DOHH2 (cell line): ENCODE data around the gene CLCA4.

Source experiments
- H3F3A ChIP-seq: fragments of 200-600 bp; sonication (generic), shearing (Covaris generic); 2 replicates; pipeline ENCODE4 v1.6.0; 2016; ENCODE audit warnings: antibody characterized with exemption, mild to moderate bottlenecking; ENCODE audit not compliant: control insufficient read depth, insufficient read depth
- H3K27ac ChIP-seq: fragments of 200-600 bp; sonication (generic); 2 replicates; pipeline ENCODE4 v1.5.1; 2014; ENCODE audit warnings: low read depth, mild to moderate bottlenecking, low read length, moderate library complexity
- H3K27me3 ChIP-seq: fragments of 200-600 bp; sonication (generic); 2 replicates; pipeline ENCODE4 v1.6.1; 2014; ENCODE audit warnings: mild to moderate bottlenecking, low read length, mixed read lengths; ENCODE audit not compliant: control insufficient read depth
- H3K36me3 ChIP-seq: fragments of 200-600 bp; sonication (generic); 2 replicates; pipeline ENCODE4 v1.6.1; 2014; ENCODE audit warnings: mild to moderate bottlenecking, low read length, moderate library complexity, mixed read lengths; ENCODE audit not compliant: control insufficient read depth
- H3K4me1 ChIP-seq: fragments of 200-600 bp; sonication (generic); 2 replicates; pipeline ENCODE4 v1.6.1; 2014; ENCODE audit warnings: mild to moderate bottlenecking, low read length, mixed read lengths; ENCODE audit not compliant: control insufficient read depth
- H3K4me2 ChIP-seq: fragments of 200-600 bp; sonication (generic); 2 replicates; pipeline ENCODE4 v1.6.0; 2014; ENCODE audit warnings: mild to moderate bottlenecking, low read length, moderate library complexity
- H3K4me3 ChIP-seq: fragments of 200-600 bp; sonication (generic); 2 replicates; pipeline ENCODE4 v1.5.1; 2014; ENCODE audit warnings: mild to moderate bottlenecking, low read length, mixed read lengths
- H3K79me2 ChIP-seq: fragments of 200-600 bp; sonication (generic); 2 replicates; pipeline ENCODE4 v1.6.1; 2014; ENCODE audit warnings: mild to moderate bottlenecking, low read length, mixed read lengths; ENCODE audit not compliant: control insufficient read depth
- H3K9me2 ChIP-seq: fragments of 200-600 bp; sonication (generic); replicated peaks from 2 replicates; pipeline ENCODE4 v1.6.1; 2014; ENCODE audit warnings: mild to moderate bottlenecking, low read length, mixed read lengths; ENCODE audit not compliant: control insufficient read depth
- H3K9me3 ChIP-seq: fragments of 200-600 bp; sonication (generic); 2 replicates; pipeline ENCODE4 v1.6.1; 2014; ENCODE audit warnings: antibody characterized with exemption, low read length, mixed read lengths; ENCODE audit not compliant: control insufficient read depth, insufficient read depth
- H4K20me1 ChIP-seq: fragments of 200-600 bp; sonication (generic); 2 replicates; pipeline ENCODE4 v1.6.0; 2014; ENCODE audit warnings: low read depth, mild to moderate bottlenecking, antibody characterized with exemption, low read length, moderate library complexity; ENCODE audit not compliant: control insufficient read depth, insufficient read depth
- CTCF ChIP-seq: fragments of 200-600 bp; sonication (generic); IDR thresholded peaks from one replicate; pipeline ENCODE4 v1.5.1; 2014; ENCODE audit warnings: antibody characterized with exemption, mild to moderate bottlenecking, low read depth, low read length; ENCODE audit not compliant: poor library complexity, severe bottlenecking
- EZH2phosphoT487 ChIP-seq: fragments of 200-600 bp; sonication (generic); IDR thresholded peaks from 2 replicates; pipeline ENCODE4 v1.6.1; 2017; ENCODE audit warnings: borderline replicate concordance, mild to moderate bottlenecking, antibody characterized with exemption, low read length, moderate library complexity, mixed read lengths

CLCA4 gene

GRCh38 chr1:86521522-86521891 lies 25.4 kb upstream of the CLCA4 start:
- Histone ChIP-seq H3K36me3 (no peaks in the 10 kb centered on the region), H3K9me2 (no peaks in the 10 kb centered on the region), H3K4me2 (no peak overlapping the region), H4K20me1 (no peaks in the 10 kb centered on the region), H3K4me3 (no peak overlapping the region), H3K27me3 (no peaks in the 10 kb centered on the region), H3K27ac (no peak overlapping the region), H3F3A (no peaks in the 10 kb centered on the region), H3K4me1 (no peaks in the 10 kb centered on the region), H3K79me2 (no peaks in the 10 kb centered on the region), H3K9me3 (peaks cover 4% of the 10 kb centered on the region; the same call in 1 of the 2 replicates)
- TF ChIP-seq EZH2phosphoT487 = no peak
- no peak for TF ChIP-seq CTCF

DNA sequence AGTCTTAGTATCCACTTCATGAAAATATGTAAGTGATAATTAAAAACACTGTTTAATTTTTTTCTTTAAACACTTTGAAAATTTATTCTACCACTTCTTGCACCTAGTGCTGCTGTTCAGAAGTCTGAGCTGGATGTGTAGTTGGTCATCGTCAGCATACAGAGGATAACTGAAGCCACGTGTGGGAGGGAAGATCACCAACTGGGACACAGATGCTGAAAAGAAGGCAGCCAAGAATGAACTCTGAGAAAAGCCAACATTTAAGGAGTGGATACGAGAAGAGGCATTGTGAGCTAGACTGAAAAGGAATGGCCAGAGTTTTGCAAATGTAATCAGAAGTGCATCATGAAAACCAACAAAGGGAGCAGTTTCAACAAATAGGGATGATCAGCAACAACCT lies 24.6 kb upstream of the CLCA4 start:
- no peaks in the 10 kb centered on the region for H3K4me1 ChIP-seq
- H3K9me2 ChIP-seq = no peaks in the 10 kb centered on the region
- H3K27me3 ChIP-seq = no peaks in the 10 kb centered on the region
- H3K27ac ChIP-seq = no peak overlapping the region
- TF ChIP-seq CTCF (no peak), EZH2phosphoT487 (no peak)
- H3K4me2 ChIP-seq = no peak overlapping the region
- H3K36me3 ChIP-seq = no peaks in the 10 kb centered on the region
- no peaks in the 10 kb centered on the region for H3F3A ChIP-seq
- no peaks in the 10 kb centered on the region for H4K20me1 ChIP-seq
- H3K4me3 ChIP-seq = no peak overlapping the region
- no peaks in the 10 kb centered on the region for H3K79me2 ChIP-seq
- peaks cover 4% of the 10 kb centered on the region; the same call in 1 of the 2 replicates for H3K9me3 ChIP-seq

- Histone ChIP-seq H3K36me3 (no peaks in the 10 kb centered on the region), H3K27me3 (no peaks in the 10 kb centered on the region), H3F3A (no peaks in the 10 kb centered on the region), H3K9me3 (peaks cover 4% of the 10 kb centered on the region; the same call in 1 of the 2 replicates), H3K79me2 (no peaks in the 10 kb centered on the region), H3K27ac (no peak overlapping the region), H3K4me3 (no peak overlapping the region), H3K4me1 (no peaks in the 10 kb centered on the region), H3K4me2 (no peak overlapping the region), H4K20me1 (no peaks in the 10 kb centered on the region), H3K9me2 (no peaks in the 10 kb centered on the region)
- no peak for TF ChIP-seq CTCF
- no peak for TF ChIP-seq EZH2phosphoT487
Measured at GRCh38 chr1:86523670-86524354, 23.1 kb upstream of the CLCA4 start.
